SW 1271 (cell line): ENCODE data around the gene KLHL35.
A peak's percentile ranks its signal among the peaks of the same experiment; 100 is the strongest.
"Not testable (repeated sequence)": the region's sequence is repeated elsewhere in the genome, so short reads cannot be mapped to it uniquely, and the experiment has no call there.

ENCODE experiments used
- DNase-seq, 2 experiments: peaks; one replicate each; lab custom pipeline; 2025; lab: John Stamatoyannopoulos, UW

Gene KLHL35

GRCh38 chr11:75389925-75390324 is 43.1 kb downstream of the KLHL35 start:
- DNase-seq = no peak

- no peak for DNase-seq
These were observed 43.8 kb downstream of the KLHL35 start for GRCh38 chr11:75389276-75389605.

- peak; percentile 68 to 83 for DNase-seq
These were observed 44.4 kb downstream of the KLHL35 start for GRCh38 chr11:75388386-75389275.

GRCh38 chr11:75387736-75388294 is 45.2 kb downstream of the KLHL35 start:
- DNase-seq = no peak

- DNase-seq = no peak
These were observed 45.9 kb downstream of the KLHL35 start for GRCh38 chr11:75386942-75387630.

- DNase-seq = peak in 1 of 2 experiments; percentile 73
These were observed 48.4 kb downstream of the KLHL35 start for GRCh38 chr11:75384438-75385080.

GRCh38 chr11:75383246-75383645 is 49.8 kb downstream of the KLHL35 start:
- no peak for DNase-seq

GRCh38 chr11:75380716-75381420 is 52.1 kb downstream of the KLHL35 start:
- no peak for DNase-seq

GRCh38 chr11:75380245-75380644 is 52.8 kb downstream of the KLHL35 start:
- DNase-seq = no peak

GRCh38 chr11:75378776-75379175 is 54.2 kb downstream of the KLHL35 start:
- not testable (repeated sequence) for DNase-seq

- no peak for DNase-seq
These were observed 56.8 kb downstream of the KLHL35 start for GRCh38 chr11:75376175-75376574.

- DNase-seq = no peak
These were observed 57.4 kb downstream of the KLHL35 start for GRCh38 chr11:75375626-75376025.

- no peak for DNase-seq
These were observed 58.4 kb downstream of the KLHL35 start for GRCh38 chr11:75374646-75375045.

- DNase-seq = no peak
These were observed 59.8 kb downstream of the KLHL35 start for GRCh38 chr11:75373201-75373600.
